Measurements from ENCODE around the gene MED13L. TPM values are rescaled to one million over a fixed set of nuclear protein-coding genes. Genes with fewer than 3 reads are reported as not detected.
A peak's percentile ranks its signal among the peaks of the same experiment; 100 is the strongest.
"Not testable (repeated sequence)": the region's sequence is repeated elsewhere in the genome, so short reads cannot be mapped to it uniquely, and the experiment has no call there.

Gene MED13L
- total RNA-seq, 1 donor from 2014 or later = 83.0 TPM

GRCh38 chr12:116248433-116248832 is 29.1 kb downstream of the MED13L start:
- DNase-seq (ENCODE audit: low read depth) = no peak

- no peak for DNase-seq (ENCODE audit: low read depth)
These were observed 30.1 kb downstream of the MED13L start for GRCh38 chr12:116247377-116247776.

GRCh38 chr12:116246490-116247179 is 30.9 kb downstream of the MED13L start:
- no peak for DNase-seq (ENCODE audit: low read depth)

GRCh38 chr12:116245189-116245588 is 32.3 kb downstream of the MED13L start:
- DNase-seq (ENCODE audit: low read depth) = no peak

- no peak for DNase-seq (ENCODE audit: low read depth)
These were observed 32.9 kb downstream of the MED13L start for GRCh38 chr12:116244474-116245090.

GRCh38 chr12:116244001-116244400 is 33.5 kb downstream of the MED13L start:
- no peak for DNase-seq (ENCODE audit: low read depth)

GRCh38 chr12:116242740-116243139 is 34.8 kb downstream of the MED13L start:
- DNase-seq (ENCODE audit: low read depth) = peak; percentile 32

GRCh38 chr12:116241157-116241759 is 36.2 kb downstream of the MED13L start:
- no peak for DNase-seq (ENCODE audit: low read depth)

- not testable (repeated sequence) for DNase-seq (ENCODE audit: low read depth)
These were observed 38.8 kb downstream of the MED13L start for GRCh38 chr12:116238570-116239119.

- no peak for DNase-seq (ENCODE audit: low read depth)
These were observed 39.3 kb downstream of the MED13L start for GRCh38 chr12:116238149-116238548.

GRCh38 chr12:116236976-116237375 is 40.5 kb downstream of the MED13L start:
- no peak for DNase-seq (ENCODE audit: low read depth)

- DNase-seq (ENCODE audit: low read depth) = peak; percentile 59
These were observed 41.3 kb downstream of the MED13L start for GRCh38 chr12:116236148-116236731.

GRCh38 chr12:116234148-116234547 is 43.3 kb downstream of the MED13L start:
- DNase-seq (ENCODE audit: low read depth) = not testable (repeated sequence)

- no peak for DNase-seq (ENCODE audit: low read depth)
These were observed 43.8 kb downstream of the MED13L start for GRCh38 chr12:116233669-116234068.

- DNase-seq (ENCODE audit: low read depth) = no peak
These were observed 49.7 kb downstream of the MED13L start for GRCh38 chr12:116227811-116228210.

- DNase-seq (ENCODE audit: low read depth) = no peak
These were observed 51.5 kb downstream of the MED13L start for GRCh38 chr12:116226026-116226425.

GRCh38 chr12:116222358-116222757 is 55.1 kb downstream of the MED13L start:
- peak; percentile 90 for DNase-seq (ENCODE audit: low read depth)

- DNase-seq (ENCODE audit: low read depth) = no peak
These were observed 56.7 kb downstream of the MED13L start for GRCh38 chr12:116220756-116221155.

GRCh38 chr12:116217045-116217735 is 60.3 kb downstream of the MED13L start:
- DNase-seq (ENCODE audit: low read depth) = no peak

- DNase-seq (ENCODE audit: low read depth) = no peak
These were observed 61.3 kb downstream of the MED13L start for GRCh38 chr12:116216022-116216756.

GRCh38 chr12:116215023-116215422 is 62.5 kb downstream of the MED13L start:
- DNase-seq (ENCODE audit: low read depth) = no peak
